HEK293T (cell line): ENCODE data around the gene ARHGAP32.

ENCODE experiments used
- ARNT ChIP-seq: fragments of 450-650 bp; IDR thresholded peaks from 2 replicates; pipeline ENCODE4 v1.6.1; 2017; ENCODE audit warnings: mild to moderate bottlenecking
- BHLHE40 ChIP-seq: fragments of 450-650 bp; IDR thresholded peaks from 2 replicates; pipeline ENCODE4 v1.6.1; 2016; ENCODE audit warnings: mild to moderate bottlenecking, moderate library complexity, borderline replicate concordance
- ELF4 ChIP-seq: fragments of 450-650 bp; IDR thresholded peaks from 2 replicates; pipeline ENCODE4 v1.6.1; 2017; ENCODE audit warnings: antibody characterized with exemption
- FOXA1 ChIP-seq: fragments of 450-650 bp; IDR thresholded peaks from 2 replicates; pipeline ENCODE4 v1.6.1; 2016; ENCODE audit warnings: mild to moderate bottlenecking
- FOXK2 ChIP-seq: fragments of 450-650 bp; IDR thresholded peaks from 2 replicates; pipeline ENCODE4 v1.6.1; 2016; ENCODE audit warnings: mild to moderate bottlenecking
- FOXM1 ChIP-seq: fragments of 450-650 bp; IDR thresholded peaks from 2 replicates; pipeline ENCODE4 v1.6.1; 2017; ENCODE audit warnings: mild to moderate bottlenecking, borderline replicate concordance
- L3MBTL2 ChIP-seq: fragments of 450-650 bp; conservative IDR thresholded peaks from 2 replicates; pipeline ENCODE4 v1.6.1; 2016; ENCODE audit warnings: mild to moderate bottlenecking
- LEF1 ChIP-seq: fragments of 450-650 bp; IDR thresholded peaks from 2 replicates; pipeline ENCODE4 v1.6.1; 2017; ENCODE audit warnings: mild to moderate bottlenecking, borderline replicate concordance
- NFRKB ChIP-seq: fragments of 450-650 bp; IDR thresholded peaks from 2 replicates; pipeline ENCODE4 v1.6.1; 2016; ENCODE audit warnings: mild to moderate bottlenecking, moderate library complexity
- PKNOX1 ChIP-seq: fragments of 450-650 bp; IDR thresholded peaks from 2 replicates; pipeline ENCODE4 v1.6.1; 2016
- SP1 ChIP-seq: fragments of 450-650 bp; IDR thresholded peaks from 2 replicates; pipeline ENCODE4 v1.6.1; 2017
- SUZ12 ChIP-seq: fragments of 450-650 bp; IDR thresholded peaks from 2 replicates; pipeline ENCODE4 v1.6.1; 2016; ENCODE audit warnings: mild to moderate bottlenecking
- TARDBP ChIP-seq: fragments of 450-650 bp; IDR thresholded peaks from 2 replicates; pipeline ENCODE4 v1.6.1; 2016
- ZNF384 ChIP-seq: fragments of 450-650 bp; IDR thresholded peaks from 2 replicates; pipeline ENCODE4 v1.6.1; 2016

- no peak for TF ChIP-seq FOXK2
- no peak for TF ChIP-seq FOXA1
- TF ChIP-seq LEF1, result no peak
- TF ChIP-seq ELF4, result no peak
- no peak for TF ChIP-seq SUZ12
- no peak for TF ChIP-seq PKNOX1
- no peak for TF ChIP-seq SP1
- no peak for TF ChIP-seq BHLHE40
- no peak for TF ChIP-seq FOXM1
- TF ChIP-seq L3MBTL2, result no peak
- no peak for TF ChIP-seq TARDBP
- no peak for TF ChIP-seq NFRKB
- TF ChIP-seq ARNT, result no peak
- no peak for TF ChIP-seq ZNF384
Observed at GRCh38 chr11:129202646-129203045, 10.5 kb upstream of the ARHGAP32 start.
